K562 (cell line): ENCODE data around the gene ATG10. TPM values are rescaled to one million over a fixed set of nuclear protein-coding genes. Genes with fewer than 3 reads are reported as not detected.
"Not testable (repeated sequence)": the region's sequence is repeated elsewhere in the genome, so short reads cannot be mapped to it uniquely, and the experiment has no call there.

Source experiments
- ATAC-seq: fragments of 200-7000 bp; cut with Tn5 transposase; 3 replicates; pipeline ENCODE4 v1.9.1; 2020; ENCODE audit warnings: moderate library complexity
- BruUV-seq: library from RNA; stranded (reverse); fragments of 400-500 nt; replicated peaks from 2 replicates; lab custom pipeline; 2021; lab: Mats Ljungman, UMichigan
- CTCF ChIA-PET: fragments of 300-600 bp; formaldehyde crosslinking; extraction: SDS; loops from one replicate; lab custom pipeline; 2021; ENCODE audit warnings: low intra/inter-chr PET ratio; lab: Yijun Ruan, JAX
- POLR2A ChIA-PET: fragments of 300-600, 350-650 bp; sonication (Branson Sonifier 250); formaldehyde crosslinking; extraction: SDS; loops from one replicate; lab custom pipeline; 2021; ENCODE audit warnings: antibody characterized with exemption, inconsistent platforms; lab: Yijun Ruan, JAX
- DNase-seq, 4 experiments: peaks; one replicate each; pipeline versions ENCODE4 v3.0.0 to v3.0.0-alpha.2; 2011 to 2018; ENCODE audit warnings: low spot score in 3 of 4, mixed read lengths in 3 of 4; ENCODE audit errors: extremely low read depth in 1 of 4
- FAIRE-seq: peaks from 2 replicates; lab custom pipeline; 2011; peaks lifted over from hg19 to GRCh38; lab: Jason Lieb, UNC
- H2AFZ ChIP-seq: 2 replicates; pipeline ENCODE4 v1.6.0; 2011; ENCODE audit warnings: low read depth, low read length, control low read depth, inconsistent platforms
- H3K27ac ChIP-seq: fragments of 200-600 bp; 3 replicates; pipeline ENCODE4 v1.8.0; 2011; ENCODE audit warnings: low read depth, mild to moderate bottlenecking, control low read depth, inconsistent platforms, low read length, moderate library complexity, mixed read lengths; ENCODE audit errors: extremely low read depth
- H3K27me3 ChIP-seq, 2 experiments: fragments of 300-600 bp in 1 of 2; 2 replicates in 1 of 2; 3 replicates in 1 of 2; pipeline versions ENCODE4 v1.6.0 to v1.8.0; 2011; ENCODE audit warnings: inconsistent platforms in 2 of 2, low read length in 2 of 2, mild to moderate bottlenecking in 1 of 2, mixed read lengths in 1 of 2, moderate library complexity in 1 of 2; ENCODE audit not compliant: control insufficient read depth in 2 of 2, insufficient read depth in 2 of 2
- H3K36me3 ChIP-seq: fragments of 300-600 bp; 3 replicates; pipeline ENCODE4 v1.8.0; 2011; ENCODE audit warnings: mild to moderate bottlenecking, low read length, inconsistent platforms; ENCODE audit not compliant: control insufficient read depth, insufficient read depth
- H3K4me1 ChIP-seq, 2 experiments: fragments of 200-600 bp in 1 of 2; replicated peaks in 1 of 2; 2 replicates in 1 of 2; 3 replicates in 1 of 2; pipeline versions ENCODE4 v1.5.1 to v1.8.0; 2011; ENCODE audit warnings: inconsistent platforms in 2 of 2, low read length in 2 of 2, mild to moderate bottlenecking in 1 of 2, mixed read lengths in 1 of 2, moderate library complexity in 1 of 2; ENCODE audit not compliant: control insufficient read depth in 2 of 2, insufficient read depth in 2 of 2
- H3K4me2 ChIP-seq: 2 replicates; pipeline ENCODE4 v1.6.1; 2011; ENCODE audit warnings: low read length, control low read depth, inconsistent platforms, mixed read lengths; ENCODE audit not compliant: insufficient read depth
- H3K4me3 ChIP-seq: fragments of 200-600 bp; sonication (generic), shearing (Covaris generic); 2 replicates; pipeline ENCODE4 v1.5.1; 2016; ENCODE audit warnings: control low read depth, inconsistent platforms
- H3K79me2 ChIP-seq: fragments of 200-600 bp; 3 replicates; pipeline ENCODE4 v1.8.0; 2011; ENCODE audit warnings: low read length, inconsistent platforms; ENCODE audit not compliant: control insufficient read depth, insufficient read depth
- H3K9ac ChIP-seq, 2 experiments: 2 replicates each; pipeline versions ENCODE4 v1.6.0 to v1.6.1; 2011; ENCODE audit warnings: low read depth in 2 of 2, low read length in 2 of 2, control low read depth in 1 of 2, inconsistent platforms in 1 of 2, mild to moderate bottlenecking in 1 of 2, mixed read lengths in 1 of 2; ENCODE audit not compliant: insufficient read depth in 1 of 2
- H3K9me1 ChIP-seq: one replicate; pipeline ENCODE4 v1.6.0; 2011; ENCODE audit warnings: inconsistent platforms, mild to moderate bottlenecking, low read length, moderate library complexity; ENCODE audit not compliant: control insufficient read depth, insufficient read depth
- H3K9me3 ChIP-seq: replicated peaks from 2 replicates; pipeline ENCODE4 v1.5.1; 2011; ENCODE audit warnings: low read depth, low read length, inconsistent platforms; ENCODE audit not compliant: control insufficient read depth, insufficient read depth
- H4K20me1 ChIP-seq: replicated peaks from 2 replicates; pipeline ENCODE4 v1.6.1; 2011; ENCODE audit warnings: low read length, inconsistent platforms, mixed read lengths; ENCODE audit not compliant: control insufficient read depth, insufficient read depth
- CBX1 ChIP-seq: sonication (generic); IDR thresholded peaks from 2 replicates; pipeline ENCODE4 v1.6.1; 2016; ENCODE audit warnings: antibody characterized with exemption, low read depth, mild to moderate bottlenecking
- CBX3 ChIP-seq, 2 experiments: IDR thresholded peaks; 1 replicate in 1 of 2; 2 replicates in 1 of 2; pipeline ENCODE4 v1.6.1; 2012; ENCODE audit warnings: inconsistent platforms in 2 of 2, low read length in 2 of 2, borderline replicate concordance in 1 of 2, control low read depth in 1 of 2
- CBX5 ChIP-seq: IDR thresholded peaks from 2 replicates; pipeline ENCODE4 v1.6.1; 2014; ENCODE audit warnings: low read depth, borderline replicate concordance
- TRIM28 ChIP-seq: fragments of 450-650 bp; IDR thresholded peaks from 2 replicates; pipeline ENCODE4 v1.6.1; 2017
- ZFP36 ChIP-seq: fragments of 150-350 bp; IDR thresholded peaks from 2 replicates; pipeline ENCODE4 v1.6.1; 2018; ENCODE audit warnings: low read length, low read depth; ENCODE audit not compliant: partially characterized antibody
- ZNF280A ChIP-seq: fragments of 450-650 bp; IDR thresholded peaks from 2 replicates; pipeline ENCODE4 v1.6.1; 2018; ENCODE audit warnings: mild to moderate bottlenecking, low read depth; ENCODE audit not compliant: partially characterized antibody
- WGBS: fragments of 100-300 bp; shearing (Covaris generic); methylation state at CpG from one replicate; pipeline ENCODE4 v1.1.6; 2016; ENCODE audit warnings: low coverage, mixed read lengths; ENCODE audit not compliant: insufficient coverage; ENCODE audit errors: missing lambda C conversion rate; 5-methylcytosine and 5-hydroxymethylcytosine counted together
- in situ Hi-C: fragments of 300-500 bp; cut with MboI; formaldehyde crosslinking; loops from 4 replicates; pipeline ENCODE4 v1.15.0; 2018; ENCODE audit warnings: inconsistent platforms, mixed read lengths
- intact Hi-C: fragments of 100-400 bp; cut with micrococcal nuclease; formaldehyde crosslinking; loops from 2 replicates; pipeline ENCODE4 v1.14.2; 2022
- polyA plus RNA-seq, 8 experiments: library from polyadenylated mRNA; depleted of rRNA in 4 of 8; stranded (reverse) in 5 of 8; unstranded in 3 of 8; fragments of >200 nt; fragmentation: Nextera tagmentation in 2 of 8; fragmentation: Illumina TruSeq in 1 of 8; extraction: Ambion mirVana in 2 of 8; extraction: Trizol in 1 of 8; gene quantifications; 2 replicates each; pipeline versions ENCODE4 v1.2.1 to v1.2.3, GENCODE V29; 2011 to 2014; ENCODE audit warnings: inconsistent platforms in 1 of 8, missing spikeins in 1 of 8
- total RNA-seq, 7 experiments: library from RNA; depleted of rRNA in 6 of 7; stranded (reverse); fragments of >200 nt in 6 of 7; fragmentation: Illumina TruSeq in 2 of 7; extraction: Trizol in 2 of 7; gene quantifications; 2 replicates each; pipeline versions ENCODE4 v1.2.1 to v1.2.3, GENCODE V29; 2011 to 2021; ENCODE audit warnings: low replicate concordance in 1 of 7

ATG10 gene
- total and polyA plus RNA-seq, 9 of the 15 experiments (the other 6 are each of a cell fraction or from before 2014, with no cell fraction given), result 7.0 to 18.8 (median 14.6) TPM

- H2AFZ ChIP-seq, H3K36me3 ChIP-seq, H3K4me3 ChIP-seq, CTCF ChIA-PET, H3K9ac ChIP-seq, H3K9me1 ChIP-seq, BruUV-seq, H3K79me2 ChIP-seq, in situ Hi-C loops, H3K27me3 ChIP-seq, DNase-seq, POLR2A ChIA-PET, H3K4me1 ChIP-seq, intact Hi-C loops, H3K27ac ChIP-seq, H3K4me2 ChIP-seq, ATAC-seq, FAIRE-seq, H3K9me3 ChIP-seq, H4K20me1 ChIP-seq: not testable (repeated sequence)
- 63% methylated on average over 1 of the region's 1 CpG for WGBS
- TF ChIP-seq ZNF280A, result peak; percentile 58
- peak; percentile 75; the same call in 1 of the 2 replicates for TF ChIP-seq CBX1
- TF ChIP-seq CBX5, result peak; percentile 88; the same call in 1 of the 2 replicates
- peak; percentile 27 for TF ChIP-seq ZFP36
- peak; percentile 80 for TF ChIP-seq TRIM28
- TF ChIP-seq CBX3 (IDR thresholded peaks at IDR 0.05; ENCODE audit: borderline replicate concordance in 1 of 2, low read length in 2 of 2), result peak in 1 of 2 experiments; percentile 63; a peak in 1 of 3 replicates
Measured at GRCh38 chr5:82042894-82043293, 71.1 kb downstream of the ATG10 start.
